OCI-M1 (cell line): Measurements from ENCODE around the gene FYB1.

Experiments used
- DNase-seq: peaks from one replicate; lab custom pipeline; 2025; lab: John Stamatoyannopoulos, UW

The FYB1 gene

DNA sequence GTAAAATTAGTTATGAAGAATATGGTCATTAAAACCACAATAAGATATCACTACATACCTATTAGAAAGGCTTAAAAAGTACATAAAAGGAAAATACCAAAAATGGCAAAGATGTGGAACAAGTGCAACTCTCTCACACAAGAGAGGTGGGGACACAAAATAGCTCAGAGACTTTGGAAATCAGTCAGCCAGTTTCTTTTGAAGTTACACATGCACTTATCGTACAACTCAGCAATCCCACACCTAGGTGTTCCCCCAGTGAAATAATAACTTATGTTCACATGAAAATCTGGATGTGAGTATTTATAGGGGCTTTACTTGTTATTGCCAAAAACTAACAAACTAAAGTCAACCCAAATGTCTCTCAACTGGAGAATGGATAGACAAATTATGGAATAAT, 135.4 kb downstream of the FYB1 start:
- DNase-seq = no peak

- DNase-seq = no peak
Measured at GRCh38 chr5:39082995-39083394, 136.4 kb downstream of the FYB1 start.

DNA sequence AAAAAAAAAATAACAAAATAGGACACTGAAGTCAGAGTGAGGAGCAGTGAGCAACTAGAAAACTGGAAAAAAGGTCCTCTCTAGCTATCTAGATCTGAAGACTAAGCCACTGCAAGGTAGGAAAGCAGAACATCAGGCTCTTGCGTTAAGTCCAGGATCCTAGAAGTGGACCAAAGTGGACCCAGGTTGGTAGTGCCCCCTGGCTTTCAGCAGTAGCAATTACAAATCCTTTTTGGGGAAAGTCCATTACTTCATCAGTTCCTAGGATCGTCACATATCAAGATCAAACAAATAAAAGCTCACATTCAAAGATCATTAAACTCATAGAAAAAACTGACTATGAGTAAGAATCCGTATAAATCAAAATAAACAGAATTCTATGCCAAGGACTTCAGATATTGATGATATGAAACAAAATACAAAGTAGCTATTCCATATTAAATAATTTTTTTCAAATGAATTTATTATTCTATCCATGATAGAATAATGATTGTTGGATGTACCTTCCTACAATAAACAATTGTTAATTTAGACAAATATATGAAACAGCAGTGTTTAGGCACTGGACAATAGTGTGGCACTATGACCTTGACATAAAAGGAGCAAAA, 138.7 kb downstream of the FYB1 start:
- DNase-seq = peak; percentile 84

GRCh38 chr5:39080168-39080567, 139.2 kb downstream of the FYB1 start:
- DNase-seq = no peak

DNA sequence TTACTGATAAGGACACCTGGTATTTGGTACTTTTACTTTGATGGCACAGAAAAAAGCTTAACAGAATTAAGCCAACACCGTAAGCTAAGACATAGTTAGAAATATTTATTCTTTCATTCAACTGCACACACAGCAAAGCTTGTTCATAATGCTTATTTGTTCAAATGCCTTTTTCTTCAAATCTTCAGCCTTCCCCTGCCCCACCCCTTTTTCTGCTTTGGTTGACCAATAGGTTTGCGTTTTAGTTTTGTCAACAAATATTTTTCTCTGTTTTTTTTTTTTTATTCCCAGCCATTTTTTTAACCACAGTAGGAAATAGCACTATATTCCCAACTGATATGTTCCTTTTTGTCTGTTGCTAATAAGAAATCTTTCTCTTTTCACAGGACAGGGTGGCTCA, 140.2 kb downstream of the FYB1 start:
- no peak for DNase-seq

- peak; percentile 91 for DNase-seq
Measured at GRCh38 chr5:39076757-39077728, 142.3 kb downstream of the FYB1 start.

GRCh38 chr5:39076101-39076756, 143.1 kb downstream of the FYB1 start:
- DNase-seq = peak; percentile 52

- DNase-seq = peak; percentile 92
Measured at GRCh38 chr5:39074017-39074814, 145.1 kb downstream of the FYB1 start, which contains the start of gene RICTOR. RICTOR (minus strand) TSS chr5:39074399; CDS start chr5:39074377, 22 bp downstream.

GRCh38 chr5:39073767-39074016, 145.7 kb downstream of the FYB1 start:
- DNase-seq = no peak

GRCh38 chr5:39072925-39073766, 146.2 kb downstream of the FYB1 start:
- peak; percentile 89 for DNase-seq

- no peak for DNase-seq
Measured at GRCh38 chr5:39068099-39068498, 151.3 kb downstream of the FYB1 start.

DNA sequence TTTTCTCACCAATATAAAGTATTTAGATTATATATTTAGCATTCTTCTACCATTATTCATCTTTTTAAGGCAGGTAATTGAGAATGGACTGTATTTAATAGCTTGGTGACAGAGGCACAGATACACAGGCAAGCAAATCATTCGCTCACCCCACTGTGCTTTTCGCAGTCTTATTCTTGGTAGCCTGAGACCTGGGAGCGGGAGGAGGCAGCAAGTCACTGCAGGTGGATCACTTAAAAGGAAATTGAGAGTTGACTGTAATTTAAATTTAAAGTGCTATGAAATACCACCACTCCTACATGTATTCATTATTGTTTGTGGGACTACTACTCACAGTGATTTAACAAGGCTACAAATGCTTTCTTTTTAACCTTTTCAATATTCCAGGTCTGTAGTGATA, 154.9 kb downstream of the FYB1 start:
- DNase-seq = no peak

DNA sequence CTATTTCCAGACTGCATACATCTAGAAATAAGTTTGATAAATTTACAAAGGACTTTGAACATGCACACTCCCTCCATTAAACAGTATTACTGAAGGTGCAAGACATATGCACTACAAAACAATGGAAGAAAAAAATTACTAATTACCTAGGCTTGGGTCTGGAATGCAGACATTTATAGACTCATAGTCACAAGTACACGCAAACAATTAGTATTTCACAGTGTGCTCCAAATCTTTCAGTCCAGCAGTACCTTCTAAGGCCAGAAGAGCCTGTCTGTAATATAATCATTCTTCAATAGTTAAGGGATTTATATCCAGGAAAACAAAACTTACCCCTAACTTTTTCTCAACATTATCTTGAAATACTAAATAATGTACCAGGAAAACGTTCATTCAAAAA, 156.3 kb downstream of the FYB1 start:
- DNase-seq = no peak

GRCh38 chr5:39062530-39062929, 156.8 kb downstream of the FYB1 start:
- peak; percentile 13 for DNase-seq

DNA sequence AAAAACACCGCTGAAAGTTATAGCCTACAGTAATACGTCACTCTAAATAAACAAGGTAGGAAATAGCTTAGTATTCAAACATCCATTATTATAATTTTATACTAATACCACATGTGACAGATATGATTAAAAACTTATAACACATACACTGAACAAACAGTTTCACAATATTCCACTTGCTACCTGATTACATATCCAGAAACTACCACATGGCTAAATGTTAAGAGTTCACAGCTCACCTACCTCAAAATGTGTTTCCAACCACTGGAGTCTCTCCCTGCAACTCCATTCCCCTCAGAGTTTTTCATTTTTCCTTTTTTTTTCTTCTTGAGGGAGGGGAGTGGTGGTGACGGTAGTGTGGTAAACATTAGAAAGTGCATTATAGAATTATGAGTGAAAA, 157.3 kb downstream of the FYB1 start:
- DNase-seq = no peak

DNA sequence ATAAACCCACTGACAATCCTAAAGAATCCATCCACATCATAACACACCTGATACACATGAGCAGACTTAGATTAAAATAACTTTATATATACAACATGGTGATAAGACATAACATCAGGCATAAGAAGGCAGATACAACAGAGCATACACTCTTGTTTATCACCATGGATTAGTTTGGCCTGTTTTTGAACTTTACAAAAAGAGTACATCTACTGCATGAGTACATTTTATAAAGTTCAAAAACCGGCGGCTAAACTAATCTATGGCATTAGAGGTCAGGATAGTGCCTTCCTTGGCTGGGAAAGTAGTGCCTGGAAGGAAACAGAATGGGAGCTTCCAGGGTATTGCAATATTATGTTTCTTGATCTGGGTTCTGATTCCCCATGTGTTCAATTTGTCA, 160.3 kb downstream of the FYB1 start:
- peak; percentile 31 for DNase-seq

GRCh38 chr5:39058178-39058921, 161.0 kb downstream of the FYB1 start:
- DNase-seq = peak; percentile 35

- no peak for DNase-seq
Measured at GRCh38 chr5:39057734-39058133, 161.6 kb downstream of the FYB1 start.

- DNase-seq = no peak
Measured at GRCh38 chr5:39055768-39056398, 163.5 kb downstream of the FYB1 start.
